Upper lobe of left lung (tissue), 6 donors: ENCODE data around the gene SPDYE17. TPM values are rescaled to one million over a fixed set of nuclear protein-coding genes. Genes with fewer than 3 reads are reported as not detected.
"Not testable (repeated sequence)": the region's sequence is repeated elsewhere in the genome, so short reads cannot be mapped to it uniquely, and the experiment has no call there.

Source experiments
- ATAC-seq, 2 donors: fragments of 200-7000 bp; cut with Tn5 transposase; one replicate each; pipeline ENCODE4 v1.9.1; 2022; ENCODE audit warnings: mild to moderate bottlenecking in 2 of 2, moderate library complexity in 2 of 2; ENCODE audit not compliant: low FRiP score in 2 of 2
- DNase-seq, 2 donors: peaks; one replicate each; pipeline ENCODE4 v3.0.0-alpha.2; 2019 to 2020
- H3K27ac ChIP-seq, 4 donors: fragments of 200-600 bp; sonication (generic); one replicate each; pipeline ENCODE4 v1.5.1; 2016 to 2019
- H3K27me3 ChIP-seq, 4 donors: fragments of 200-600 bp; sonication (generic); one replicate each; pipeline ENCODE4 v1.5.1; 2017 to 2019
- H3K36me3 ChIP-seq, 4 donors: fragments of 200-600 bp; sonication (generic); one replicate each; pipeline ENCODE4 v1.5.1; 2016 to 2019
- H3K4me1 ChIP-seq, 4 donors: fragments of 200-600 bp; sonication (generic); one replicate each; pipeline ENCODE4 v1.5.1; 2018 to 2019
- H3K4me3 ChIP-seq, 4 donors: fragments of 200-600 bp; sonication (generic); one replicate each; pipeline ENCODE4 v1.5.1; 2017 to 2019; ENCODE audit warnings: mild to moderate bottlenecking in 2 of 4, moderate library complexity in 1 of 4
- H3K9me3 ChIP-seq, 4 donors: fragments of 200-600 bp; sonication (generic); one replicate each; pipeline ENCODE4 v1.5.1; 2018 to 2019
- EP300 ChIP-seq, 4 donors: sonication (generic); formaldehyde crosslinking; IDR thresholded peaks; one replicate each; pipeline ENCODE4 v1.5.1; 2017; ENCODE audit warnings: antibody characterized with exemption in 4 of 4, control low read depth in 2 of 4
- POLR2AphosphoS5 ChIP-seq, 2 donors: sonication (generic); formaldehyde crosslinking; IDR thresholded peaks; one replicate each; pipeline ENCODE4 v1.5.1; 2017; ENCODE audit warnings: antibody characterized with exemption in 2 of 2
- WGBS, 2 donors: methylation state at CpG; one replicate each; pipeline ENCODE4 v1.1.5; 2017 to 2018; 5-methylcytosine and 5-hydroxymethylcytosine counted together
- total RNA-seq, 6 donors: library from RNA; depleted of rRNA in 4 of 6; stranded (reverse); fragments of >200 nt in 4 of 6; gene quantifications; one replicate each; pipeline versions ENCODE4 v1.1.0 to v1.2.1, GENCODE V29; 2016 to 2021
- donor health status: DM: no; HTN: no; CAD: no; lungs with moderate emphysema.
- donor health status: DM: no; HTN: yes; CAD: no; lungs with severe emphysema.

Gene SPDYE17
- total RNA-seq, 6 donors from 2014 or later, result not detected

GRCh38 chr7:77008000-77008399, 24.2 kb downstream of the SPDYE17 start:
- DNase-seq (peak; percentile 86 to 96), ATAC-seq (peak; percentile 83 to 85)
- H3K27me3 ChIP-seq, H3K4me1 ChIP-seq, H3K36me3 ChIP-seq, H3K4me3 ChIP-seq, H3K9me3 ChIP-seq: not testable (repeated sequence)
- TF ChIP-seq EP300 (IDR thresholded peaks at IDR 0.05) (peak in 2 of 4 donors; percentile 30 to 54), POLR2AphosphoS5 (IDR thresholded peaks at IDR 0.05) (peak in 1 of 2 donors; percentile 58)
- WGBS, 2 donors, result 38 to 45% methylated on average over 10 of the region's 10 CpGs
- H3K27ac ChIP-seq, result peak overlapping the region in 2 of 4 donors; percentile 58 to 64

- not testable (repeated sequence) for H3K27me3 ChIP-seq, H3K9me3 ChIP-seq, H3K4me1 ChIP-seq, H3K4me3 ChIP-seq
- 65 to 92% methylated on average over 3 to 7 of the region's 22 CpGs for WGBS, 2 donors
- ATAC-seq (peak; percentile 45 to 91), DNase-seq (peak; percentile 42 to 61)
- peak overlapping the region in 2 of 4 donors; percentile 46 to 54 for H3K27ac ChIP-seq
- H3K36me3 ChIP-seq, result peaks cover 0 to 23% (median 0%) of the 10 kb centered on the region in 4 donors
Observed at GRCh38 chr7:77006127-77007110, 25.7 kb downstream of the SPDYE17 start.

- H3K9me3 ChIP-seq, H3K27me3 ChIP-seq, H3K4me3 ChIP-seq, H3K27ac ChIP-seq, H3K4me1 ChIP-seq: not testable (repeated sequence)
- ATAC-seq, result peak in 1 of 2 donors; percentile 5
- 96% methylated on average over 13 of the region's 27 CpGs; no CpG with 5 or more reads in 1 of the 2 donors for WGBS, 2 donors
- H3K36me3 ChIP-seq, result peaks cover 0 to 25% (median 0%) of the 10 kb centered on the region in 4 donors
- DNase-seq, result peak; percentile 19 to 75
Observed at GRCh38 chr7:77005461-77006057, 26.6 kb downstream of the SPDYE17 start.

- not testable (repeated sequence) for H3K27me3 ChIP-seq, H3K4me3 ChIP-seq, H3K27ac ChIP-seq, H3K9me3 ChIP-seq, H3K4me1 ChIP-seq, ATAC-seq
- peaks cover 0 to 25% (median 0%) of the 10 kb centered on the region in 4 donors for H3K36me3 ChIP-seq
- 99% methylated on average over 12 of the region's 18 CpGs; no CpG with 5 or more reads in 1 of the 2 donors for WGBS, 2 donors
- DNase-seq, result peak in 1 of 2 donors; percentile 63
Observed at GRCh38 chr7:77004151-77004550, 28.0 kb downstream of the SPDYE17 start.

- not testable (repeated sequence) for H3K27me3 ChIP-seq, H3K9me3 ChIP-seq, H3K4me3 ChIP-seq, H3K27ac ChIP-seq, ATAC-seq, H3K4me1 ChIP-seq
- WGBS, 2 donors, result 99% methylated on average over 9 of the region's 10 CpGs; no CpG with 5 or more reads in 1 of the 2 donors
- DNase-seq, result peak; percentile 12 to 41
- peaks cover 0 to 25% (median 0%) of the 10 kb centered on the region in 4 donors for H3K36me3 ChIP-seq
Observed at GRCh38 chr7:77003241-77003640, 28.9 kb downstream of the SPDYE17 start.

GRCh38 chr7:77002678-77003233, 29.4 kb downstream of the SPDYE17 start:
- 94 to 100% methylated on average over 8 to 21 of the region's 21 CpGs for WGBS, 2 donors
- H3K27me3 ChIP-seq, H3K4me1 ChIP-seq, H3K27ac ChIP-seq, ATAC-seq, H3K9me3 ChIP-seq, H3K4me3 ChIP-seq: not testable (repeated sequence)
- H3K36me3 ChIP-seq, result peaks cover 0 to 25% (median 0%) of the 10 kb centered on the region in 4 donors
- DNase-seq, result peak; percentile 17 to 61

- not testable (repeated sequence) for H3K4me1 ChIP-seq, H3K27ac ChIP-seq, ATAC-seq, H3K27me3 ChIP-seq, H3K9me3 ChIP-seq, H3K4me3 ChIP-seq
- H3K36me3 ChIP-seq, result peaks cover 0 to 25% (median 0%) of the 10 kb centered on the region in 4 donors
- DNase-seq, result peak; percentile 21 to 67
- 69 to 92% methylated on average over 5 of the region's 15 CpGs for WGBS, 2 donors
Observed at GRCh38 chr7:77002104-77002503, 30.1 kb downstream of the SPDYE17 start.

GRCh38 chr7:76999474-77000107, 32.6 kb downstream of the SPDYE17 start:
- WGBS, 2 donors, result 88% methylated on average over 6 of the region's 37 CpGs; no CpG with 5 or more reads in 1 of the 2 donors
- not testable (repeated sequence) for H3K9me3 ChIP-seq, H3K4me1 ChIP-seq, ATAC-seq, H3K4me3 ChIP-seq, H3K27ac ChIP-seq, H3K27me3 ChIP-seq
- DNase-seq, result peak in 1 of 2 donors; percentile 35
- peaks cover 0 to 25% (median 0%) of the 10 kb centered on the region in 4 donors for H3K36me3 ChIP-seq

GRCh38 chr7:76998764-76999450, 33.3 kb downstream of the SPDYE17 start:
- ATAC-seq, result peak; percentile 43 to 77
- H3K27me3 ChIP-seq, H3K4me1 ChIP-seq: not testable (repeated sequence)

More at GRCh38 chr7:76998764-76999450, 33.3 kb downstream of the SPDYE17 start:
- not testable (repeated sequence) for H3K9me3 ChIP-seq, H3K27ac ChIP-seq, H3K4me3 ChIP-seq, DNase-seq
- peaks cover 0 to 25% (median 0%) of the 10 kb centered on the region in 4 donors for H3K36me3 ChIP-seq
- WGBS, 2 donors, result 77 to 87% methylated on average over 6 to 10 of the region's 11 CpGs
